Astrocyte of the cerebellum (primary cell): ENCODE data around the gene ZNF331.

Experiments used
- DNase-seq: peaks from one replicate; pipeline ENCODE4 v3.0.0-alpha.2; 2011; ENCODE audit warnings: low read depth
- H3K4me3 ChIP-seq: 2 replicates; pipeline ENCODE4 v1.5.1; 2011; ENCODE audit warnings: mild to moderate bottlenecking, low read depth, low read length, moderate library complexity
- CTCF ChIP-seq: IDR thresholded peaks from 2 replicates; pipeline ENCODE4 v1.5.1; 2012; ENCODE audit warnings: low read length, low read depth, moderate library complexity, mild to moderate bottlenecking; ENCODE audit errors: missing control alignments
- in situ Hi-C: cut with HindIII; loops from 2 replicates; pipeline ENCODE4 v1.10.0; 2017; ENCODE audit warnings: low sequenced_read_pairs

The ZNF331 gene

GRCh38 chr19:53552001-53552721, 14.2 kb downstream of the ZNF331 start:
- H3K4me3 ChIP-seq = no peak overlapping the region
- no peak for DNase-seq
- no peak for TF ChIP-seq CTCF
- in situ Hi-C loops = no loop called here

- in situ Hi-C loops = no loop called here
- DNase-seq = no peak
- no peak for TF ChIP-seq CTCF
- H3K4me3 ChIP-seq = no peak overlapping the region
Measured at GRCh38 chr19:53553156-53553555, 15.2 kb downstream of the ZNF331 start.

GRCh38 chr19:53553865-53554791, 16.2 kb downstream of the ZNF331 start:
- peak overlapping the region; percentile 55 for H3K4me3 ChIP-seq
- peak; percentile 44 for DNase-seq
- TF ChIP-seq CTCF = no peak
- in situ Hi-C loops = no loop called here

GRCh38 chr19:53554804-53555203, 16.9 kb downstream of the ZNF331 start:
- DNase-seq = no peak
- in situ Hi-C loops = no loop called here
- H3K4me3 ChIP-seq = peak overlapping the region; percentile 55

GRCh38 chr19:53555352-53555751, 17.4 kb downstream of the ZNF331 start:
- no peak for DNase-seq
- H3K4me3 ChIP-seq = no peak overlapping the region
- in situ Hi-C loops = no loop called here
- no peak for TF ChIP-seq CTCF

More at GRCh38 chr19:53554804-53555203, 16.9 kb downstream of the ZNF331 start:
- TF ChIP-seq CTCF = no peak

GRCh38 chr19:53571339-53571738, 33.4 kb downstream of the ZNF331 start:
- no peak for TF ChIP-seq CTCF
- in situ Hi-C loops = no loop called here
- DNase-seq = no peak
- H3K4me3 ChIP-seq = no peak overlapping the region
